HG02623 (cell line): Measurements from ENCODE around the gene TOLLIP.
"Not testable (repeated sequence)": the region's sequence is repeated elsewhere in the genome, so short reads cannot be mapped to it uniquely, and the experiment has no call there.

Source experiments
- ATAC-seq: cut with Tn5 transposase; IDR thresholded peaks from one replicate; pipeline ENCODE4 v1.9.1; 2021; ENCODE audit warnings: moderate library complexity; ENCODE audit not compliant: unreplicated experiment

The TOLLIP gene

GRCh38 chr11:1267441-1268100, 41.9 kb downstream of the TOLLIP start:
- ATAC-seq = no peak

GRCh38 chr11:1266976-1267375, 42.5 kb downstream of the TOLLIP start:
- ATAC-seq = not testable (repeated sequence)

GRCh38 chr11:1265480-1265879, 44.0 kb downstream of the TOLLIP start:
- not testable (repeated sequence) for ATAC-seq

- not testable (repeated sequence) for ATAC-seq
These were observed 45.0 kb downstream of the TOLLIP start for GRCh38 chr11:1264444-1264843.

GRCh38 chr11:1263010-1263409, 46.4 kb downstream of the TOLLIP start:
- no peak for ATAC-seq

- ATAC-seq = no peak
These were observed 47.0 kb downstream of the TOLLIP start for GRCh38 chr11:1262172-1263006.

- ATAC-seq = no peak
These were observed 48.0 kb downstream of the TOLLIP start for GRCh38 chr11:1261241-1262071.

GRCh38 chr11:1260620-1261019, 48.8 kb downstream of the TOLLIP start:
- no peak for ATAC-seq

- ATAC-seq = no peak
These were observed 49.4 kb downstream of the TOLLIP start for GRCh38 chr11:1260023-1260501.

GRCh38 chr11:1259561-1259960, 49.9 kb downstream of the TOLLIP start:
- no peak for ATAC-seq

- no peak for ATAC-seq
These were observed 50.4 kb downstream of the TOLLIP start for GRCh38 chr11:1259076-1259461.

- no peak for ATAC-seq
These were observed 50.9 kb downstream of the TOLLIP start for GRCh38 chr11:1258401-1259075.

GRCh38 chr11:1257916-1258315, 51.5 kb downstream of the TOLLIP start:
- no peak for ATAC-seq

- no peak for ATAC-seq
These were observed 52.1 kb downstream of the TOLLIP start for GRCh38 chr11:1257366-1257765.

GRCh38 chr11:1256257-1257045, 53.0 kb downstream of the TOLLIP start:
- ATAC-seq = no peak

- ATAC-seq = no peak
These were observed 54.3 kb downstream of the TOLLIP start for GRCh38 chr11:1255151-1255550.

GRCh38 chr11:1254733-1255132, 54.7 kb downstream of the TOLLIP start:
- ATAC-seq = no peak

- ATAC-seq = no peak
These were observed 55.3 kb downstream of the TOLLIP start for GRCh38 chr11:1254086-1254648.

GRCh38 chr11:1253103-1253485, 56.3 kb downstream of the TOLLIP start:
- no peak for ATAC-seq
